ENCODE data around the gene GPRIN3.

GPRIN3 gene

GRCh38 chr4:89270792-89271191 is 36.8 kb downstream of the GPRIN3 start:
- H3K9me3 ChIP-seq (ENCODE audit: control insufficient read depth, insufficient read depth, low read depth, low read length) = no peaks in the 10 kb centered on the region
- CTCF ChIA-PET = no interaction called here

GRCh38 chr4:89269121-89269666 is 38.4 kb downstream of the GPRIN3 start:
- CTCF ChIA-PET = no interaction called here

More at GRCh38 chr4:89270792-89271191, 36.8 kb downstream of the GPRIN3 start:
- no peak overlapping the region for H3K27ac ChIP-seq (ENCODE audit: extremely low read depth, low read depth, low read length)
- POLR2A ChIA-PET = no interaction called here
- no peak overlapping the region for H3K4me3 ChIP-seq (ENCODE audit: low read depth, low read length)
- TF ChIP-seq ZFP69B (tag by site-specific recombination; IDR thresholded peaks at IDR 0.05) = no peak
- H3K4me1 ChIP-seq (ENCODE audit: control insufficient read depth, insufficient read depth, low read length) = no peaks in the 10 kb centered on the region
- H3K36me3 ChIP-seq (ENCODE audit: control insufficient read depth in 2 of 2, insufficient read depth in 1 of 2, low read length in 2 of 2) = no peaks in the 10 kb centered on the region

GRCh38 chr4:89268679-89269078 is 38.9 kb downstream of the GPRIN3 start:
- H3K4me3 ChIP-seq (ENCODE audit: low read depth, low read length) = no peak overlapping the region
- TF ChIP-seq ZNF202 (tag by site-specific recombination; IDR thresholded peaks at IDR 0.05; ENCODE audit: borderline replicate concordance) = no peak
- TF ChIP-seq PRDM10 (tag by site-specific recombination; IDR thresholded peaks at IDR 0.05) = no peak
- no peak for TF ChIP-seq ZNF670 (tag by site-specific recombination; IDR thresholded peaks at IDR 0.05; ENCODE audit: low read depth)
- TF ChIP-seq ZNF302 (tag by site-specific recombination; IDR thresholded peaks at IDR 0.05; ENCODE audit: low read depth) = no peak
- no peak for TF ChIP-seq YY2 (tag by site-specific recombination; IDR thresholded peaks at IDR 0.05)
- TF ChIP-seq ZSCAN5A (tag by site-specific recombination; IDR thresholded peaks at IDR 0.05) = no peak
- no peak for TF ChIP-seq ZNF664 (tag by site-specific recombination; IDR thresholded peaks at IDR 0.05)
- TF ChIP-seq REST (tag by site-specific recombination; IDR thresholded peaks at IDR 0.05) = no peak
- no peaks in the 10 kb centered on the region for H3K36me3 ChIP-seq (ENCODE audit: control insufficient read depth in 2 of 2, insufficient read depth in 1 of 2, low read length in 2 of 2)
- no peaks in the 10 kb centered on the region for H3K4me1 ChIP-seq (ENCODE audit: control insufficient read depth, insufficient read depth, low read length)
- ChIA-PET CTCF (interaction anchor here (0.6 kb wide), 1 partner anchor 224 kb away, joined by 3 read pairs; no protein-coding TSS in a partner anchor), POLR2A (no interaction called here)
- no peak overlapping the region for H3K27ac ChIP-seq (ENCODE audit: extremely low read depth, low read depth, low read length)
- H3K9me3 ChIP-seq (ENCODE audit: control insufficient read depth, insufficient read depth, low read depth, low read length) = no peaks in the 10 kb centered on the region

More at GRCh38 chr4:89269121-89269666, 38.4 kb downstream of the GPRIN3 start:
- POLR2A ChIA-PET = no interaction called here
- Histone ChIP-seq H3K9me3 (ENCODE audit: control insufficient read depth, insufficient read depth, low read depth, low read length) (no peaks in the 10 kb centered on the region), H3K36me3 (ENCODE audit: control insufficient read depth in 2 of 2, insufficient read depth in 1 of 2, low read length in 2 of 2) (no peaks in the 10 kb centered on the region), H3K4me3 (ENCODE audit: low read depth, low read length) (no peak overlapping the region), H3K27ac (ENCODE audit: extremely low read depth, low read depth, low read length) (no peak overlapping the region), H3K4me1 (ENCODE audit: control insufficient read depth, insufficient read depth, low read length) (no peaks in the 10 kb centered on the region)
- TF ChIP-seq ZBTB8A (tag by site-specific recombination; IDR thresholded peaks at IDR 0.05) (no peak), GLIS2 (tag by site-specific recombination; IDR thresholded peaks at IDR 0.05) (no peak), PRDM6 (tag by site-specific recombination; IDR thresholded peaks at IDR 0.05) (no peak), ZNF473 (tag by site-specific recombination; IDR thresholded peaks at IDR 0.05) (no peak), ZNF560 (tag by site-specific recombination; IDR thresholded peaks at IDR 0.05; ENCODE audit: borderline replicate concordance) (no peak), ZNF514 (tag by site-specific recombination; IDR thresholded peaks at IDR 0.05) (no peak), ZNF175 (tag by site-specific recombination; IDR thresholded peaks at IDR 0.05) (no peak), ZNF114 (tag by site-specific recombination; IDR thresholded peaks at IDR 0.05) (no peak), HOXC10 (CRISPR knock-in tag; IDR thresholded peaks at IDR 0.05) (no peak), ZFP41 (tag by site-specific recombination; IDR thresholded peaks at IDR 0.05; ENCODE audit: borderline replicate concordance) (no peak), ZNF660 (tag by site-specific recombination; IDR thresholded peaks at IDR 0.05) (no peak), ZNF558 (tag by site-specific recombination; IDR thresholded peaks at IDR 0.05) (no peak), SCRT1 (tag by site-specific recombination; IDR thresholded peaks at IDR 0.05; ENCODE audit: borderline replicate concordance) (no peak), ZNF843 (tag by site-specific recombination; IDR thresholded peaks at IDR 0.05) (no peak), ZBTB1 (tag by site-specific recombination; IDR thresholded peaks at IDR 0.05) (no peak), YY2 (tag by site-specific recombination; IDR thresholded peaks at IDR 0.05) (no peak), ZNF548 (tag by site-specific recombination; IDR thresholded peaks at IDR 0.05) (no peak)

Measured in HEK293 (cell line).